ENCODE data around the gene TTC34. TPM values are rescaled to one million over a fixed set of nuclear protein-coding genes. Genes with fewer than 3 reads are reported as not detected.

Gene TTC34
- total and polyA plus RNA-seq, 4 donors, result 0.55 to 1.3 (median 0.95) TPM; not detected in 1

DNA sequence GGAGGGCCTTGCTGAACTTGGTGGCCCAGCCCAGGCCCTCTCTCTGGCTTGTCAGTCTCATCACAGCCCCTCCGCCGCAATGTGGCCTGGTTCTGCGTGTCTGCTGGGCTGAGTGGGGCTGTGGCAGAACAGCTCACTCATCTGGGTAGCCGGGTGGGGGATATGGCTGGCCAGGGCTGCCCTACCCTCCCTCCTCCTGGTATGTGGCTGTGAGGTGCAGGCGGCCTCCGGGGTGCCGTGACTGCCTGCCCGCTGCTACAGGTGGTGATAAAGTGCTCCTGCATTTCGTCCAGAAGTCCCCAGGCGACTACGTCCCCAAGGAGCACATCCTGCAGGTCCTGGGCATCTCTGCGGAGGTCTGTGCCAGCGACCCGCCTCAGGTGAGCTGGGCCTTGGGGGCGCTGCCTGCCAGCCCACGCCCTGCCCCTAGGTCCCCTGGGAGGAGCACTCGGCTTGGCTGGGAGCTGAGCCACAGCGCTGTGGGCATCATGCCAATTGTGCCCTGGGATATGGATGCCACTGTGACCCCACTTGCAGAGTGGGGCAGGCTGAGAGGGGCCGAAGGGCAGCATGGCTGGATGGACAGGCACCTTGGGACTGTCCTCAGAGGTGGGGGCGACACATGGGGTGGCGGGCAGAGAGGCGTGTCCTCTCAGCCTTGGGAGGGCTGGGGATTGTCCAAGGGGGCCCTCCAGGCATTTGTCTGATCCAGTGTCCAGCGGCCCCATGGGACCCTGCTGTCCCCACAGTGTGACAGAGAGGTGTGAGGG, 212.6 kb downstream of the TTC34 start:
- ATAC-seq (ENCODE audit: low FRiP score) (no peak), DNase-seq (peak; percentile 41 to 77)
- Histone ChIP-seq H3K27me3 (ENCODE audit: control insufficient read depth in 1 of 2, insufficient read depth in 2 of 2, low read length in 1 of 2) (no peaks in the 10 kb centered on the region), H3K4me1 (ENCODE audit: control insufficient read depth in 1 of 2, insufficient read depth in 2 of 2, low read length in 2 of 2) (no peaks in the 10 kb centered on the region), H3K36me3 (ENCODE audit: control insufficient read depth in 1 of 2, insufficient read depth in 2 of 2, low read length in 1 of 2) (no peaks in the 10 kb centered on the region), H3K27ac (ENCODE audit: low read depth in 1 of 2, low read length in 2 of 2) (no peak overlapping the region), H3K4me3 (ENCODE audit: low read length in 2 of 2) (no peak overlapping the region), H3K9me3 (ENCODE audit: control insufficient read depth, low read length) (no peaks in the 10 kb centered on the region)
- intact Hi-C loops (cut with DNase I), result loop anchor here (5.0 to 10.0 kb wide), 2 partner anchors 64 to 397 kb away; partner anchors contain the start of genes FAAP20 (in 1 of the 2) and PANK4 (in 1 of the 2)
- WGBS, 2 donors, result 90 to 91% methylated on average over 23 of the region's 23 CpGs

GRCh38 chr1:2587860-2588571, 213.5 kb downstream of the TTC34 start:
- H3K27me3 ChIP-seq (ENCODE audit: control insufficient read depth in 1 of 2, insufficient read depth in 2 of 2, low read length in 1 of 2), result no peaks in the 10 kb centered on the region
- 90 to 92% methylated on average over 19 of the region's 19 CpGs for WGBS, 2 donors
- intact Hi-C loops (cut with DNase I), result loop anchor here (2.0 to 10.0 kb wide), 3 partner anchors 55 to 396 kb away; partner anchors contain the start of genes FAAP20 (in 1 of the 2) and PANK4 (in 1 of the 2)
- no peak overlapping the region for H3K27ac ChIP-seq (ENCODE audit: low read depth in 1 of 2, low read length in 2 of 2)
- H3K4me3 ChIP-seq (ENCODE audit: low read length in 2 of 2), result no peak overlapping the region
- peak; percentile 52 to 71 for DNase-seq
- H3K36me3 ChIP-seq (ENCODE audit: control insufficient read depth in 1 of 2, insufficient read depth in 2 of 2, low read length in 1 of 2), result no peaks in the 10 kb centered on the region
- H3K4me1 ChIP-seq (ENCODE audit: control insufficient read depth in 1 of 2, insufficient read depth in 2 of 2, low read length in 2 of 2), result no peaks in the 10 kb centered on the region
- ATAC-seq (ENCODE audit: low FRiP score), result no peak
- no peaks in the 10 kb centered on the region for H3K9me3 ChIP-seq (ENCODE audit: control insufficient read depth, low read length)

- DNase-seq, result peak; percentile 69 to 81
- no peak overlapping the region for H3K27ac ChIP-seq (ENCODE audit: low read depth in 1 of 2, low read length in 2 of 2)
- intact Hi-C loops (cut with DNase I), result loop anchor here (2.0 to 10.0 kb wide), 3 partner anchors 56 to 395 kb away; partner anchors contain the start of genes FAAP20 (in 1 of the 2) and PANK4 (in 1 of the 2)
- ATAC-seq (ENCODE audit: low FRiP score), result no peak
- no peaks in the 10 kb centered on the region for H3K36me3 ChIP-seq (ENCODE audit: control insufficient read depth in 1 of 2, insufficient read depth in 2 of 2, low read length in 1 of 2)
- no peaks in the 10 kb centered on the region for H3K9me3 ChIP-seq (ENCODE audit: control insufficient read depth, low read length)
- H3K4me1 ChIP-seq (ENCODE audit: control insufficient read depth in 1 of 2, insufficient read depth in 2 of 2, low read length in 2 of 2), result no peaks in the 10 kb centered on the region
- WGBS, 2 donors, result 14 to 15% methylated on average over 46 to 52 of the region's 52 CpGs
- H3K4me3 ChIP-seq (ENCODE audit: low read length in 2 of 2), result peak overlapping the region; percentile 37 to 61
- no peaks in the 10 kb centered on the region for H3K27me3 ChIP-seq (ENCODE audit: control insufficient read depth in 1 of 2, insufficient read depth in 2 of 2, low read length in 1 of 2)
Observed at GRCh38 chr1:2587071-2587859, 214.2 kb downstream of the TTC34 start.

DNA sequence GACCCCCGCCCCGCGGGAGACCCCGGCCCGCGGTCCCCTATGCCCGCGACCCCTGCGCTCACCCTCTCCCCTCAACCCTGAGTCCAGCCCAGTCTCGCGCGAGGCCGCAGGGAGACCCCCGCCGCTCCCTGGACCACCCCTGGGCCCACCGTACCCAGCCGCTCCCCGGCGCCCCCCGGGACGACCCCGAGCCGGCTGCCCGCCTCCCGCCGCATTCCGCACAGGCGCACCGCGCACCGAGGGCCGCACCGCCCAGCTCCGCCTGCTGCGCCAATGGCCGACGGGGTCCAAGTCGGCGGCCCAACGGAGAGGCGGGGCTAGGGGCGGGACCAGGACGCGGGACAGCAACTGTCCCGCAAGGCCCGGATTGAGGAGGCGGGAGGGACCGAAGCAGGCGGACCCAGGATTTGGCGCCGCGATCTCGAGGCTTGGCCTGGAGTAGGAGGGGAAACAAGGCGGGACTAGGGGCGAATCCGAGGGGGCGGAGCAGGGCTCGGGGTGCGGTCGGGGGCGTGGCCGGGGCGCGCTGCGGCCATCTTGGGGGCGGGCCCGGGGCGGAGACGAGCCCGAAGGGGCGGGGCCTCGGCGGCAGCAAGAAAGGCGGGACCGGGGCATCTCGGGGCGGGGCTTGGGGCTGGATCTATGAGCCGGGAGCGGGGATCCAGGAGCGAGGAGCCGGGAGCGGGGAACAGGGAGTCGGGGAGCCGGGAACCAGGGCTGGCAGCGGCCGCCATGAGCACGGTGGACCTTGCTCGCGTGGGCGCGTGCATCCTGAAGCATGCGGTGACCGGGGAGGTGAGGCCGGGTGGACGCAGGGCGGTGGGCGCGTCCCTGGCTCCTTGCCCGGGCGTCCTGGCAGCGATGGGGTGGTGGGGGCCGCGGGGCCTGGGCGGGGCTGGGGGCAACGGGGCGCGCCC, 215.1 kb downstream of the TTC34 start, which contains the start of gene PRXL2B:
TSS of gene PRXL2B (plus strand) at position 624 of the 917 bp plus-strand sequence. CDS start at position 733, 109 bp downstream.
- H3K4me1 ChIP-seq (ENCODE audit: control insufficient read depth in 1 of 2, insufficient read depth in 2 of 2, low read length in 2 of 2), result no peaks in the 10 kb centered on the region
- H3K9me3 ChIP-seq (ENCODE audit: control insufficient read depth, low read length), result no peaks in the 10 kb centered on the region
- intact Hi-C loops (cut with DNase I), result loop anchor here (1.0 to 10.0 kb wide), 5 partner anchors 40 to 394 kb away; partner anchors contain the start of genes FAAP20 (in 1 of the 2), PANK4 (in 1 of the 2) and PEX10 (in 1 of the 2)
- peak within 1 kb of the TSS; percentile 45 to 53 for H3K27ac ChIP-seq (ENCODE audit: low read depth in 1 of 2, low read length in 2 of 2)
- no peaks in the 10 kb centered on the region for H3K36me3 ChIP-seq (ENCODE audit: control insufficient read depth in 1 of 2, insufficient read depth in 2 of 2, low read length in 1 of 2)
- ATAC-seq (ENCODE audit: low FRiP score) (peak; percentile 96), DNase-seq (peak; percentile 100)
- H3K4me3 ChIP-seq (ENCODE audit: low read length in 2 of 2), result peak within 1 kb of the TSS; percentile 61 to 70
- H3K27me3 ChIP-seq (ENCODE audit: control insufficient read depth in 1 of 2, insufficient read depth in 2 of 2, low read length in 1 of 2), result no peaks in the 10 kb centered on the region
- WGBS, 2 donors, result 1% methylated on average over 80 to 107 of the region's 107 CpGs

Other genes starting within 250 kb of the TTC34 start
- gene TNFRSF14, start 245.3 kb downstream of the TTC34 start, total RNA-seq, result 10 to 100 TPM; 33.9 to 89.1 TPM
- gene TNFRSF14, start 245.3 kb downstream of the TTC34 start, polyA plus RNA-seq, result 100 to 1,000 TPM in 1 of 2 donors, 10 to 100 TPM in 1; 55.7 to 137 TPM
- 10 to 100 TPM in 1 of 2 donors, 1 to 10 TPM in 1; 7.1 to 15.1 TPM for gene PRXL2B, start 214.9 kb downstream of the TTC34 start, total RNA-seq
- 1 to 10 TPM; 6.4 to 7.8 TPM for gene PRXL2B, start 214.9 kb downstream of the TTC34 start, polyA plus RNA-seq
- 1 to 10 TPM in 1 of 2 donors, under 1 TPM in 1; 0.94 to 2.4 TPM for gene MMEL1, start 168.7 kb downstream of the TTC34 start, total RNA-seq
- 1 to 10 TPM in 1 of 2 donors, under 1 TPM in 1; 0.63 to 1.8 TPM for gene MMEL1, start 168.7 kb downstream of the TTC34 start, polyA plus RNA-seq
- gene ACTRT2, start 219.8 kb upstream of the TTC34 start, total RNA-seq, result not detected
- gene ACTRT2, start 219.8 kb upstream of the TTC34 start, polyA plus RNA-seq, result not detected